Loucy (cell line): ENCODE data around the gene ATP8A2.

Experiments
- CTCF ChIP-seq: fragments of 200-600 bp; sonication (generic); conservative IDR thresholded peaks from 2 replicates; pipeline ENCODE4 v1.5.1; 2014; ENCODE audit warnings: mild to moderate bottlenecking, antibody characterized with exemption, low read length
- EZH2phosphoT487 ChIP-seq: fragments of 200-600 bp; IDR thresholded peaks from 2 replicates; pipeline ENCODE4 v1.6.1; 2018; ENCODE audit warnings: antibody characterized with exemption, mild to moderate bottlenecking, moderate library complexity, borderline replicate concordance

DNA sequence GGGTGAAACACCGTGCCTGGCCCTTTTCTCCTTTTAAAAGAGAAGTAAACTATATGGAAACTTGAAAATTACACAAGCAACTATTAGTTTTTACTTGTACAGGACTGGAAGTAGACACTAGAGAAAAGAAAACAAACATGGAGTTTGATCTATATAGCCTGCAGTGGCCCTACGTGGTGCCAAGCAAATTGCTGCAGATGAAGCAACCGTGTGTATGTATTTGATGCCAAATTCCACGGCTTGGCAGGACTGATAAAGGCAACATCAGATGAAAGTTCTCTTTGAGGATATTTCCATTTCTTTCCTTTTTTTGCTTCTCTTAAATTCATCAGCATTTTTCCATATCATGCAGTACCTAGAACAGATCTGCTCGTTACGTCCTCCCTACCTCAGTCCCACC is 49.8 kb downstream of the ATP8A2 start:
- TF ChIP-seq CTCF: no peak
- TF ChIP-seq EZH2phosphoT487: no peak
